ENCODE data around the gene CEP83. TPM values are rescaled to one million over a fixed set of nuclear protein-coding genes. Genes with fewer than 3 reads are reported as not detected.
"Not testable (repeated sequence)": the region's sequence is repeated elsewhere in the genome, so short reads cannot be mapped to it uniquely, and the experiment has no call there.

CEP83 gene
- total and polyA plus RNA-seq, 9 of the 15 experiments (the other 6 are each of a cell fraction or from before 2014, with no cell fraction given): 5.3 to 40.5 (median 31.3) TPM

GRCh38 chr12:94396014-94396413 is 63.7 kb downstream of the CEP83 start:
- in situ Hi-C loops (cut with MboI); BruUV-seq (replicated peaks); H4K20me1 ChIP-seq (replicated peaks; ENCODE audit: control insufficient read depth, insufficient read depth, low read length); ATAC-seq; H3K4me3 ChIP-seq; H3K9ac ChIP-seq (ENCODE audit: insufficient read depth in 1 of 2, low read depth in 2 of 2, low read length in 2 of 2); intact Hi-C loops (cut with micrococcal nuclease); H3K9me3 ChIP-seq (replicated peaks; ENCODE audit: control insufficient read depth, insufficient read depth, low read depth, low read length); FAIRE-seq; H3K4me2 ChIP-seq (ENCODE audit: insufficient read depth, low read length); H3K27me3 ChIP-seq (ENCODE audit: control insufficient read depth in 2 of 2, insufficient read depth in 2 of 2, low read length in 2 of 2); H3K79me2 ChIP-seq (ENCODE audit: control insufficient read depth, insufficient read depth, low read length); POLR2A ChIA-PET; H2AFZ ChIP-seq (ENCODE audit: low read depth, low read length); DNase-seq (ENCODE audit: extremely low read depth in 1 of 4, low spot score in 3 of 4); H3K4me1 ChIP-seq (replicated peaks in 1 of 2; ENCODE audit: control insufficient read depth in 2 of 2, insufficient read depth in 2 of 2, low read length in 2 of 2); H3K27ac ChIP-seq (ENCODE audit: extremely low read depth, low read depth, low read length); H3K9me1 ChIP-seq (ENCODE audit: control insufficient read depth, insufficient read depth, low read length); CTCF ChIA-PET (ENCODE audit: low intra/inter-chr PET ratio): not testable (repeated sequence)
- WGBS (ENCODE audit: insufficient coverage, low coverage, missing lambda C conversion rate): 80% methylated on average over 3 of the region's 4 CpGs
- H3K36me3 ChIP-seq (ENCODE audit: control insufficient read depth, insufficient read depth, low read length): peaks cover 15% of the 10 kb centered on the region; the same call in 2 of the 3 replicates
- TF ChIP-seq ZNF316 (IDR thresholded peaks at IDR 0.05): peak; percentile 70
- TF ChIP-seq MAFF (IDR thresholded peaks at IDR 0.05; ENCODE audit: low read length): 0 out of 2 replicates have a peak, but pooled peaks have one; percentile 11
- peak; percentile 34; the same call in 1 of the 2 replicates for TF ChIP-seq C11orf30 (IDR thresholded peaks at IDR 0.05; ENCODE audit: low read depth)
- TF ChIP-seq MAFG (tag; conservative IDR thresholded peaks at IDR 0.05): peak; percentile 34; the same call in 1 of the 2 replicates

GRCh38 chr12:94390130-94390485 is 69.6 kb downstream of the CEP83 start:
- no peaks in the 10 kb centered on the region for H3K9me3 ChIP-seq (replicated peaks; ENCODE audit: control insufficient read depth, insufficient read depth, low read depth, low read length)
- no TSS peak for BruUV-seq (replicated peaks)
- no peak overlapping the region for H3K4me3 ChIP-seq
- H3K4me1 ChIP-seq (replicated peaks in 1 of 2; ENCODE audit: control insufficient read depth in 2 of 2, insufficient read depth in 2 of 2, low read length in 2 of 2): peaks cover 3 to 6% of the 10 kb centered on the region in 2 experiments; a peak in 1 of 5 replicates
- H3K27me3 ChIP-seq (ENCODE audit: control insufficient read depth in 2 of 2, insufficient read depth in 2 of 2, low read length in 2 of 2): no peaks in the 10 kb centered on the region
- H3K27ac ChIP-seq (ENCODE audit: extremely low read depth, low read depth, low read length): no peak overlapping the region
- H3K9ac ChIP-seq (ENCODE audit: insufficient read depth in 1 of 2, low read depth in 2 of 2, low read length in 2 of 2): no peak overlapping the region
- H3K79me2 ChIP-seq (ENCODE audit: control insufficient read depth, insufficient read depth, low read length): no peaks in the 10 kb centered on the region
- no peak overlapping the region for H2AFZ ChIP-seq (ENCODE audit: low read depth, low read length)
- in situ Hi-C loops (cut with MboI): no loop called here
- intact Hi-C loops (cut with micrococcal nuclease): no loop called here
- ATAC-seq (no peak), FAIRE-seq (no peak), DNase-seq (ENCODE audit: extremely low read depth in 1 of 4, low spot score in 3 of 4) (no peak)
- H3K4me2 ChIP-seq (ENCODE audit: insufficient read depth, low read length): no peak overlapping the region
- ChIA-PET CTCF (ENCODE audit: low intra/inter-chr PET ratio) (no interaction called here), POLR2A (no interaction called here)
- peaks cover 5% of the 10 kb centered on the region; the same call in 1 of the 3 replicates for H3K36me3 ChIP-seq (ENCODE audit: control insufficient read depth, insufficient read depth, low read length)
- TF ChIP-seq ZNF197 (CRISPR knock-in tag; IDR thresholded peaks at IDR 0.05; ENCODE audit: low read depth) (no peak), POLR2B (IDR thresholded peaks at IDR 0.05; ENCODE audit: low read depth, partially characterized antibody) (no peak), SIX5 (IDR thresholded peaks at IDR 0.05; ENCODE audit: borderline replicate concordance in 1 of 2, insufficient read depth in 1 of 2, low read depth in 1 of 2, low read length in 2 of 2) (no peak), ZNF57 (CRISPR knock-in tag; IDR thresholded peaks at IDR 0.05) (no peak), SMC3 (conservative IDR thresholded peaks at IDR 0.05; ENCODE audit: insufficient read depth, low read depth, low read length) (no peak), NFYB (IDR thresholded peaks at IDR 0.05; ENCODE audit: extremely low read depth, insufficient read length) (no peak), ZNF699 (CRISPR knock-in tag; IDR thresholded peaks at IDR 0.05; ENCODE audit: insufficient replicate concordance) (no peak), SMAD4 (CRISPR knock-in tag; conservative IDR thresholded peaks at IDR 0.05) (no peak), GATAD2A (IDR thresholded peaks at IDR 0.05) (no peak), ZNF584 (CRISPR knock-in tag; IDR thresholded peaks at IDR 0.05; ENCODE audit: low read depth) (no peak)
- 85% methylated on average over 4 of the region's 4 CpGs for WGBS (ENCODE audit: insufficient coverage, low coverage, missing lambda C conversion rate)
- no peaks in the 10 kb centered on the region for H3K9me1 ChIP-seq (ENCODE audit: control insufficient read depth, insufficient read depth, low read length)
- H4K20me1 ChIP-seq (replicated peaks; ENCODE audit: control insufficient read depth, insufficient read depth, low read length): no peaks in the 10 kb centered on the region

Measured in K562 (cell line).